Measurements from ENCODE around the gene ZDHHC18. TPM values are rescaled to one million over a fixed set of nuclear protein-coding genes. Genes with fewer than 3 reads are reported as not detected.

Gene ZDHHC18, protein sequence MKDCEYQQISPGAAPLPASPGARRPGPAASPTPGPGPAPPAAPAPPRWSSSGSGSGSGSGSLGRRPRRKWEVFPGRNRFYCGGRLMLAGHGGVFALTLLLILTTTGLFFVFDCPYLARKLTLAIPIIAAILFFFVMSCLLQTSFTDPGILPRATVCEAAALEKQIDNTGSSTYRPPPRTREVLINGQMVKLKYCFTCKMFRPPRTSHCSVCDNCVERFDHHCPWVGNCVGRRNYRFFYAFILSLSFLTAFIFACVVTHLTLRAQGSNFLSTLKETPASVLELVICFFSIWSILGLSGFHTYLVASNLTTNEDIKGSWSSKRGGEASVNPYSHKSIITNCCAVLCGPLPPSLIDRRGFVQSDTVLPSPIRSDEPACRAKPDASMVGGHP
- polyA plus RNA-seq (ENCODE audit: insufficient read length in 12 of 12) = 10 to 100 TPM in 11 of 12 donors, not detected in 1; 14.5 to 32.9 (median 18.0) TPM
- long read RNA-seq, donor 1, full-length matches to known transcripts = 4 of 4 reads
- long read RNA-seq, donor 1, partial matches to known transcripts = 0 of 4 reads
- long read RNA-seq, donor 1, other reads (novel, unspliced or antisense) = 0 of 4 reads
- long read RNA-seq, donor 2, full-length matches to known transcripts = 2 of 2 reads
- long read RNA-seq, donor 2, partial matches to known transcripts = 0 of 2 reads
- long read RNA-seq, donor 2, other reads (novel, unspliced or antisense) = 0 of 2 reads
- long read RNA-seq, donor 3, full-length matches to known transcripts = 3 of 3 reads
- long read RNA-seq, donor 3, partial matches to known transcripts = 0 of 3 reads
- long read RNA-seq, donor 3, other reads (novel, unspliced or antisense) = 0 of 3 reads
- long read RNA-seq, donor 4, full-length matches to known transcripts = 2 of 2 reads
- long read RNA-seq, donor 4, partial matches to known transcripts = 0 of 2 reads
- long read RNA-seq, donor 4, other reads (novel, unspliced or antisense) = 0 of 2 reads
- long read RNA-seq, donor 5, full-length matches to known transcripts = 9 of 9 reads
- long read RNA-seq, donor 5, partial matches to known transcripts = 0 of 9 reads
- long read RNA-seq, donor 5, other reads (novel, unspliced or antisense) = 0 of 9 reads
- long read RNA-seq, donor 6, full-length matches to known transcripts = 4 of 4 reads
- long read RNA-seq, donor 6, partial matches to known transcripts = 0 of 4 reads
- long read RNA-seq, donor 6, other reads (novel, unspliced or antisense) = 0 of 4 reads
- long read RNA-seq, donor 7, full-length matches to known transcripts = 2 of 2 reads
- long read RNA-seq, donor 7, partial matches to known transcripts = 0 of 2 reads
- long read RNA-seq, donor 7, other reads (novel, unspliced or antisense) = 0 of 2 reads
- long read RNA-seq, donor 8, full-length matches to known transcripts = 8 of 8 reads
- long read RNA-seq, donor 8, partial matches to known transcripts = 0 of 8 reads
- long read RNA-seq, donor 8, other reads (novel, unspliced or antisense) = 0 of 8 reads
- long read RNA-seq, donor 9, full-length matches to known transcripts = 3 of 3 reads
- long read RNA-seq, donor 9, partial matches to known transcripts = 0 of 3 reads
- long read RNA-seq, donor 9, other reads (novel, unspliced or antisense) = 0 of 3 reads
- long read RNA-seq, donor 10, full-length matches to known transcripts = 8 of 19 reads
- long read RNA-seq, donor 10, partial matches to known transcripts = 11 of 19 reads
- long read RNA-seq, donor 10, other reads (novel, unspliced or antisense) = 0 of 19 reads
- long read RNA-seq, donor 11, full-length matches to known transcripts = 5 of 19 reads
- long read RNA-seq, donor 11, partial matches to known transcripts = 14 of 19 reads
- long read RNA-seq, donor 11, other reads (novel, unspliced or antisense) = 0 of 19 reads

GRCh38 chr1:26826261-26827105 lies at the start of gene ZDHHC18:
Gene ZDHHC18 (plus strand): TSS chr1:26826688. CDS start chr1:26826805, 117 bp downstream.
- DNase-seq = peak; percentile 62

DNA sequence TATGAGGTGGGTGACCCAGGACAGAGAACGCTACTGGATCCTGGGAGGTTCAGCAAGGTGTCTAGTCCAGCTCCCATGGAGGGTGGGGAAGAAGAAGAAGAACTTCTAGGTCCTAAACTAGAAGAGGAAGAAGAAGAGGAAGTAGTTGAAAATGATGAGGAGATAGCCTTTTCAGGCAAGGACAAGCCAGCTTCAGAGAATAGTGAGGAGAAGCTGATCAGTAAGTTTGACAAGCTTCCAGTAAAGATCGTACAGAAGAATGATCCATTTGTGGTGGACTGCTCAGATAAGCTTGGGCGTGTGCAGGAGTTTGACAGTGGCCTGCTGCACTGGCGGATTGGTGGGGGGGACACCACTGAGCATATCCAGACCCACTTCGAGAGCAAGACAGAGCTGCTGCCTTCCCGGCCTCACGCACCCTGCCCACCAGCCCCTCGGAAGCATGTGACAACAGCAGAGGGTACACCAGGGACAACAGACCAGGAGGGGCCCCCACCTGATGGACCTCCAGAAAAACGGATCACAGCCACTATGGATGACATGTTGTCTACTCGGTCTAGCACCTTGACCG lies 47.3 kb upstream of the ZDHHC18 start:
- no peak for DNase-seq

DNA sequence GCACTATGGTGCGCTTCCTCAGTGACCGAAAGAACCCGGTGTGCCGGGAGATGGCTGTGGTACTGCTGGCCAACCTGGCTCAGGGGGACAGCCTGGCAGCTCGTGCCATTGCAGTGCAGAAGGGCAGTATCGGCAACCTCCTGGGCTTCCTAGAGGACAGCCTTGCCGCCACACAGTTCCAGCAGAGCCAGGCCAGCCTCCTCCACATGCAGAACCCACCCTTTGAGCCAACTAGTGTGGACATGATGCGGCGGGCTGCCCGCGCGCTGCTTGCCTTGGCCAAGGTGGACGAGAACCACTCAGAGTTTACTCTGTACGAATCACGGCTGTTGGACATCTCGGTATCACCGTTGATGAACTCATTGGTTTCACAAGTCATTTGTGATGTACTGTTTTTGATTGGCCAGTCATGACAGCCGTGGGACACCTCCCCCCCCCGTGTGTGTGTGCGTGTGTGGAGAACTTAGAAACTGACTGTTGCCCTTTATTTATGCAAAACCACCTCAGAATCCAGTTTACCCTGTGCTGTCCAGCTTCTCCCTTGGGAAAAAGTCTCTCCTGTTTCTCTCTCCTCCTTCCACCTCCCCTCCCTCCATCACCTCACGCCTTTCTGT lies 46.0 kb upstream of the ZDHHC18 start:
- DNase-seq = no peak

DNA sequence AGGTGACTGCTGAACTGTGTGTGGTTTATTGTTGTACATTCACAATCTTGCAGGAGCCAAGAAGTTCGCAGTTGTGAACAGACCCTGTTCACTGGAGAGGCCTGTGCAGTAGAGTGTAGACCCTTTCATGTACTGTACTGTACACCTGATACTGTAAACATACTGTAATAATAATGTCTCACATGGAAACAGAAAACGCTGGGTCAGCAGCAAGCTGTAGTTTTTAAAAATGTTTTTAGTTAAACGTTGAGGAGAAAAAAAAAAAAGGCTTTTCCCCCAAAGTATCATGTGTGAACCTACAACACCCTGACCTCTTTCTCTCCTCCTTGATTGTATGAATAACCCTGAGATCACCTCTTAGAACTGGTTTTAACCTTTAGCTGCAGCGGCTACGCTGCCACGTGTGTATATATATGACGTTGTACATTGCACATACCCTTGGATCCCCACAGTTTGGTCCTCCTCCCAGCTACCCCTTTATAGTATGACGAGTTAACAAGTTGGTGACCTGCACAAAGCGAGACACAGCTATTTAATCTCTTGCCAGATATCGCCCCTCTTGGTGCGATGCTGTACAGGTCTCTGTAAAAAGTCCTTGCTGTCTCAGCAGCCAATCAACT lies 45.2 kb upstream of the ZDHHC18 start:
- DNase-seq = no peak

- no peak for DNase-seq
Observed at GRCh38 chr1:26782521-26783212, 43.8 kb upstream of the ZDHHC18 start.

DNA sequence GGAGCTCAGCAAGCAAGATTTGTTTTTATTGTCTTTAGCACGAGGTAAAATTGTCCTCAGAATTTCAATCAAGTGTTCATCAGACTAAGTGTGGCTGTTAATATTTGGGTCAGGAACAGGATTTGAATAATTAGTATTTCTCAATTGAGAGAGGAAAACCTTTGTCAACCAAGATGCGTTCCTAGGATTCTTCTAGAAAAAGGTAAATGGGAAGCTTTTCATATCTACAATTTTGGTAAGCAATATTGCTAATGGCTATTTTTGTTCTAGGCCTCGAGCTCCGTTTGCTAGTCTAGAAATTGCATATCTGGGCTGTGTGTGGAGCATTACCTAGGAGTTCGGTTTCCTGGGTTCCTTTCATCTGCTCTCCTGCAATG lies 42.9 kb upstream of the ZDHHC18 start:
- DNase-seq = no peak

DNA sequence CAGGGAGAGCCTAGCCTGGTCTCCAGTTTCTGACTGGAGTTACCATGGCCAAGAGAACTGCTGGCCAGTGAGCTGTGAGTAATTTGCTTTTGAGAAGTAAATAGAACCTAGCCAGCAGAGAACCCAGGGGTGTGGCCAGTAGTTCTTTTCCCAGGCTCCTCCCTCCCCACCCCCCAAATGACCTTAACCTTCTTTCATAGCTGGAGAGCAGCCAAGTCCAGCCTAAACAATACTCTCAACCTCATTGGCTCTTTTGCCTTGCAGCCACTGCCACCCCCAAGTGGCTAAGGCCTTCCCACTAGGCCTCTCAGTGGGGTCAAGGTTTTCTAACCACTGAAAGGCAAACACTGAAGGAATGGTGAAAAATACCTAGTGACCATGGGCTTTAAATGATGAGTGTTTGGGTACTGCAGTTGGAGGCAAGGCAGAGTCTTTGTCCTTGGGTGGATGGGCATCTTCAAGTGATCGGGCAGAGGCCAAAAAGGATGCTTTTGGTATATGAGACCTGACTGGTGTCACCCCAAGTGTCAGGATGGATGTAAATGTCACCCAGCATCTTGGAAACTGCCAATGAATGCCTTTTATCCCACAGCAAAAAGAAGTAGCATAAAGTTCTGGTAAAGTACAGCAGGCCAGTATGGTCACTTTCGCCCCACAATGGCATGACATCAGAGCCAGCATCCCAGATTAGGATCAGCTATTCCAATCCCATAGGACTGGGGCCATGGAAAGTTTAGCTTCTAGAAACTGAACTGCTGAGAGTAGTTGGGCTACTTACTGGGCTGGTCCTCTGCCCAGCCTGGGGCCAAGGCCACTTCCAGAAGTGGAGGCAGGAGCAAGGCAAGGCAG lies 42.2 kb upstream of the ZDHHC18 start:
- no peak for DNase-seq

DNA sequence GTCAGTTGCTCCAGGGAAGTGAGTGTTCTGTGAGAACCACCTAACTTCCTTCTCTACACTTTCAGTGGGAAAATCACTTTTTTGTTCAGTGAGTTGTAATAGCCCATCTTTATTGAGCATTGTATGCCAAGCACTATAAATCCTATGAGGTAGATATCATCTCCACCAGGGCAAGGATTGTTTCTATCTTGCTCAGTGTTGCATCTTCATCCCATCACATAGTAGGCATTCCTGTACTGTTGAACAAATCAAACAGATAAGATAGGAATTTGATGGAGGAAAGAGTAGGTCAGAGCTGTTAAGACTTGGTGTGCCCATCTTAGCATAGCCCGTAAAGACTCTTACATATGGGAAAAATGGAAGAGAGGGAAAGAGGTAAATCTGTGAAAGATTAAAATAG lies 41.6 kb upstream of the ZDHHC18 start:
- no peak for DNase-seq

DNA sequence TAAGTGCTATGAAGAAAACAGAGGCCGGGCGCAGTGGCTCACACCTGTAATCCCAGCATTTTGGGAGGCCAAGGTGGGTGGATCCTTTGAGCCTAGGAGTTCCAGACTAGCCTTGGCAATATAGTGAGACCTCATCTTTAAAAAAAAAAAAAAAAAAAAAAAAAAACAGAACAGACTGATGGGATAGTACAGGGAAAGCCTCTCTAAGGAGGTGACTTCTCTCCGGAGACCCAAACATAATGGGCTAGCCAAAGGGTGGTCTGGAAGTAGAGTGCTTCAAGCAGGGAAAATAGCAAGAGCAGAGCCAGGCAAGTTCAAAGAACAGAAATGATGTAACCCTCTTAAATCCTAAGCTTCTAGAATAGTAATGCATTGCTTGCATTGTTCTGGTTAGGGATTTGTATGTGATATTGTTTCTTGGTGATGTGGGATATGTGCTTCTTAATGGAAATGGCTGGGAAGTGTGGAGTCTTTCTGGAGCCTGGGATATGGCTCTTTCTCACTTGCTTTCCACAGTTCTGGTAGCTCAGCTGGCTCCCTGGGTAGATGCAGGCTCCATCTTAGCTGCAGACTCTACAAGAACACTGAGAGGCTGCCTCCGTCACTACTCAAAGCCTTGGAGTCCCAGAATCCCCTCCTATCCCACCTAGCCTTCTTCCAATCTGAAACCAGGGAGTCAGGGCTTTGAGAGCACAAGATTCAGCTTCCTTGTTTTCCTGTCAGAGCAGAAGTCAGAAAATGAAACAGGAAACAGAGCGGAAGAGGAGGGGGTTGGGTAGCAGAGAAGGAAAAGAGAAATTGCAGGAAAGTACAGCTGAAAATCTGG lies 40.7 kb upstream of the ZDHHC18 start:
- peak; percentile 65 for DNase-seq

DNA sequence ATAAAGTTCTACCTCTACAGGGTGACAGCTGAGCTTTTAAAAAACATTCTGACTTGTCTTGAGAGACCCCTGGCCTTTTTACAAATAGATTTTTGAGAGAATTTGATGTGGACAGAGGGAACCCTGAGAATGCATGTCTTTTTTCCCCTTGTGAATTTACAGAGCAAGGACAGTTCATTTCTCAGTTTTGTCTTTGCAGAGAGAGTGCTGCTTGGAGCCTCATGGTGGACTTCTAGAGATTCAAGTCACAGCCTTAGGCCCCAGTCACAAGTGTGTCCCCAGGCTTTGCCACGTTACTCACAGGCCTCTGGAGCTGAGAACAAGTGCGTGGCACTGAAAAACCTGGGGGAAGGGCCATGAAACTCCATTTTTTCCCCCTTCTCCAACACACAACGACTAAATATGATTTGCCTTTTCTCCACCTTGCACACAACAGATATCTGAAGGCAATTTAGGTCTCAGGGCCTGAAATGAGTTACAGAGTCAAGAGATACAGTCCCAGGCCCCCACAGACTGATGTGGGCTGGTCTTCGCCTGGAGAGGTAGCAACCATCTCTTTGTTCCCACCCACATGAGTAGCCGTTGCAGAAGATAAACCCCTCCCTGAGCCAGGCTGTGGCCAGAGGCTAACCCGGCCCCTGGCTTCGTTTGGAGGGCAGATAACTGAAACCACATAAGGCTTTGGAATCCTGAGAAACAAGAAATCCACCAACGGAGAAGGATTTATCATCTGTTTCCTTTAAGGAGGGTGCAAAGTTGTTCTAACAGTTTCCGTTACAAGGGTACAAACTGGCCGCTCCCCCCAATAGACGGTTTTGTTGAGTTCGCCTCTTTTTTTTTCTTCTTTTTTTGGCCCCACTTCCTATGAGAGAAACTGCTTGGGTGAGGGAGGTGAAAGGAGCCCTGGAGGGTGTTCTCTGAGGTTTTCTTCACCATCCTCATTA lies 39.8 kb upstream of the ZDHHC18 start:
- peak; percentile 77 for DNase-seq

- no peak for DNase-seq
Observed at GRCh38 chr1:26787381-26787705, 39.1 kb upstream of the ZDHHC18 start.

- peak; percentile 91 for DNase-seq
Observed at GRCh38 chr1:26787706-26788514, 38.6 kb upstream of the ZDHHC18 start, which contains the start of gene PIGV. Gene PIGV (plus strand): TSS chr1:26787950. CDS start chr1:26790816, 2,866 bp downstream.

DNA sequence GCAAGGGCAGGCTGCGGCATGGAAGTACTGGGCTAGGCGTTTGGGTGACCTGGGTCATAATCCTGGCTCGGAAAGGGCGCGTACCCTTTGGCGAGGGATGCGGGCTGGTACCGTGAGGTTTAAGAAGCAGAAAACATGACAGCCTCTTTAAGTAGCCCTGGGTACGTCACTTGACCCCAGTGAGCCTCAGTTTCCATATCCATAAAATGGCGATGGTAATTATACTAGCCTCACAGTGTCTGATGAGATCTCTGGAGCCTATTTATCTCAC lies 38.0 kb upstream of the ZDHHC18 start:
- no peak for DNase-seq
